K562 (cell line): ENCODE measurements around the gene PRTN3. TPM values are rescaled to one million over a fixed set of nuclear protein-coding genes. Genes with fewer than 3 reads are reported as not detected.

Source experiments
- ASH1L ChIP-seq: fragments of 450-650 bp; IDR thresholded peaks from 2 replicates; pipeline ENCODE4 v1.6.1; 2018; ENCODE audit warnings: borderline replicate concordance, mild to moderate bottlenecking, low read depth; ENCODE audit not compliant: partially characterized antibody
- ATF7 ChIP-seq: fragments of 450-650 bp; IDR thresholded peaks from 2 replicates; pipeline ENCODE4 v1.7.1; 2014; ENCODE audit warnings: mild to moderate bottlenecking, moderate library complexity
- BDP1 ChIP-seq: IDR thresholded peaks from 3 replicates; pipeline ENCODE4 v1.6.1; 2011; ENCODE audit not compliant: insufficient read length, insufficient read depth
- BMI1 ChIP-seq: fragments of 150-350 bp; IDR thresholded peaks from 2 replicates; pipeline ENCODE4 v1.6.1; 2014; ENCODE audit warnings: low read length
- BRCA1 ChIP-seq, 2 experiments: fragments of 450-650 bp in 1 of 2; sonication (generic) in 1 of 2; formaldehyde crosslinking in 1 of 2; IDR thresholded peaks; 2 replicates each; pipeline versions ENCODE4 v1.5.0 to v1.6.1; 2017 to 2020; ENCODE audit warnings: mild to moderate bottlenecking in 1 of 2, missing genetic modification reagents in 1 of 2
- CBX2 ChIP-seq: fragments of 200-600 bp; sonication (generic); IDR thresholded peaks from one replicate; pipeline ENCODE4 v1.6.1; 2012; ENCODE audit warnings: mild to moderate bottlenecking, low read length, inconsistent platforms; ENCODE audit not compliant: insufficient read depth, poor library complexity, severe bottlenecking
- EHMT2 ChIP-seq: fragments of 450-650 bp; IDR thresholded peaks from 2 replicates; pipeline ENCODE4 v1.6.1; 2018; ENCODE audit warnings: antibody characterized with exemption
- KAT7 ChIP-seq: sonication (generic); formaldehyde crosslinking; IDR thresholded peaks from 2 replicates; pipeline ENCODE4 v1.8.0; 2022; ENCODE audit warnings: missing genetic modification reagents, mild to moderate bottlenecking, borderline replicate concordance
- KLF6 ChIP-seq: fragments of 250-450 bp; sonication (Bioruptor Pico); IDR thresholded peaks from 2 replicates; pipeline ENCODE4 v1.4.0; 2020; ENCODE audit warnings: mild to moderate bottlenecking, moderate library complexity, borderline replicate concordance
- MED1 ChIP-seq: sonication (generic); formaldehyde crosslinking; IDR thresholded peaks from 2 replicates; pipeline ENCODE4 v1.8.1; 2023; ENCODE audit warnings: missing genetic modification reagents, borderline replicate concordance
- MEF2A ChIP-seq: IDR thresholded peaks from 2 replicates; pipeline ENCODE4 v1.6.1; 2011; ENCODE audit warnings: low read depth, mild to moderate bottlenecking, low read length, moderate library complexity; ENCODE audit not compliant: control insufficient read depth
- MYNN ChIP-seq, 2 experiments: sonication (generic); formaldehyde crosslinking in 1 of 2; IDR thresholded peaks; 2 replicates each; pipeline versions ENCODE4 v1.5.0 to v1.6.1; 2016 to 2020; ENCODE audit warnings: antibody characterized with exemption in 1 of 2, missing genetic modification reagents in 1 of 2
- NFXL1 ChIP-seq: fragments of 450-650 bp; formaldehyde crosslinking; IDR thresholded peaks from 2 replicates; pipeline ENCODE4 v1.4.0; 2021; ENCODE audit warnings: mild to moderate bottlenecking
- NONO ChIP-seq, 2 experiments: fragments of 200-400 bp in 1 of 2; fragments of 450-650 bp in 1 of 2; formaldehyde crosslinking in 1 of 2; IDR thresholded peaks; 2 replicates each; pipeline ENCODE4 v1.6.1; 2017; ENCODE audit warnings: low read depth in 2 of 2, mild to moderate bottlenecking in 2 of 2, moderate library complexity in 2 of 2, low read length in 1 of 2
- SAFB2 ChIP-seq: fragments of 200-400 bp; formaldehyde crosslinking; IDR thresholded peaks from 2 replicates; pipeline ENCODE4 v1.6.1; 2018; ENCODE audit warnings: borderline replicate concordance, low read length, low read depth, moderate library complexity; ENCODE audit not compliant: severe bottlenecking
- SREBF1 ChIP-seq: fragments of 150-350 bp; IDR thresholded peaks from 2 replicates; pipeline ENCODE4 v1.6.1; 2014; ENCODE audit warnings: antibody characterized with exemption, low read depth, low read length, borderline replicate concordance
- TGIF2 ChIP-seq: sonication (generic); formaldehyde crosslinking; IDR thresholded peaks from 2 replicates; pipeline ENCODE4 v1.8.1; 2022; ENCODE audit warnings: mild to moderate bottlenecking, missing genetic modification reagents, moderate library complexity
- ZBTB17 ChIP-seq: fragments of 450-650 bp; formaldehyde crosslinking; IDR thresholded peaks from 2 replicates; pipeline ENCODE4 v1.4.0; 2020; ENCODE audit warnings: mild to moderate bottlenecking
- polyA plus RNA-seq, 8 experiments: library from polyadenylated mRNA; depleted of rRNA in 4 of 8; stranded (reverse) in 5 of 8; unstranded in 3 of 8; fragments of >200 nt; fragmentation: Nextera tagmentation in 2 of 8; fragmentation: Illumina TruSeq in 1 of 8; extraction: Ambion mirVana in 2 of 8; extraction: Trizol in 1 of 8; gene quantifications; 2 replicates each; pipeline versions ENCODE4 v1.2.1 to v1.2.3, GENCODE V29; 2011 to 2014; ENCODE audit warnings: inconsistent platforms in 1 of 8, missing spikeins in 1 of 8
- total RNA-seq, 7 experiments: library from RNA; depleted of rRNA in 6 of 7; stranded (reverse); fragments of >200 nt in 6 of 7; fragmentation: Illumina TruSeq in 2 of 7; extraction: Trizol in 2 of 7; gene quantifications; 2 replicates each; pipeline versions ENCODE4 v1.2.1 to v1.2.3, GENCODE V29; 2011 to 2021; ENCODE audit warnings: low replicate concordance in 1 of 7
- TF ChIP-seq, protein P1 (sequence below): fragments of 250-450 bp; sonication (Bioruptor Pico); IDR thresholded peaks from 2 replicates; pipeline ENCODE4 v1.4.0; 2020; ENCODE audit warnings: mild to moderate bottlenecking, moderate library complexity
- TF ChIP-seq, protein P2 (sequence below): fragments of 450-650 bp; IDR thresholded peaks from 2 replicates; pipeline ENCODE4 v1.6.1; 2017; ENCODE audit warnings: antibody characterized with exemption
- TF ChIP-seq, protein P3 (sequence below): fragments of 250-450 bp; sonication (Bioruptor Pico); IDR thresholded peaks from 2 replicates; pipeline ENCODE4 v1.8.0; 2021; ENCODE audit warnings: borderline replicate concordance, mild to moderate bottlenecking, moderate library complexity; ENCODE audit not compliant: poor library complexity, severe bottlenecking

Gene PRTN3
- total and polyA plus RNA-seq, 9 of the 15 experiments (the other 6 are each of a cell fraction or from before 2014, with no cell fraction given), result 0.14 to 0.86 (median 0.43) TPM; not detected in 3

DNA sequence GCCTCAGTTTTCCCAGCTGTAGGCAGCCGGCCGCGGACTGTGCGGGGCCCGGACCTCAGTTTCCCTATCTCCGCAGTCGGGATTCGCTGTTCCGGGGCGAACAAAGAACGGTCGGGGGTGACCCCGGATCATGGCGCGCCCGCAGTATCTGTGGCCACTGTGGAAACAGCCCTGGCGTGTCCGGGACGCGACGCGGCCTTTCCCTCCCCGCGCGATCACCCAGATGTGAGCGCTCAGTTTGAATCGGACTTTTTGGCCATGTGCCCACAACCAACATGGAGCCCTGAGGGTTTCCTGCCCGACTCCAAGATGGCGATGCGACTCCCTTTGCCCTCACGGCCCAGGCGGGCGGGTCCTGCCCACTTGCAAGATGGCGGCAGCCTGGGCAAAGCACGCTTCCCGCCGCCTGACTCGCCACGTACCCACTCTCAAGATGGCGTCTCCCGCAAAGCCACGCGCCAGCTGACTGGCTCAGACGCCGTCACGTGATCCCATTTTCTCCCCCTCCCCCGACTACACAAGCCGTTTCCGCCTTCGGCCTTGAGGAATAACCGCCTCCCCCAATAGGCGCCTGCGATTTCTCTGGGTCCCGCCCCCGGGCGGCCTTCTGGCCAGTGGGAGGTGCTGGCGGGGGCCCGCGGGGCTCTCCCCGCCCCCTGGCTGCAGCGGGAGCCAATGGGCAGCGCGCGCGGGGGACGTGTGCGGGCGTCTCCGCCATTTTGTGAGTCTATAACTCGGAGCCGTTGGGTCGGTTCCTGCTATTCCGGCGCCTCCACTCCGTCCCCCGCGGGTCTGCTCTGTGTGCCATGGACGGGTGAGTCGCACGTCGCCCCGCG lies 43.9 kb upstream of the PRTN3 start, which contains the start of gene PTBP1 (continued):
- TF ChIP-seq BDP1 (no peak), MYNN (IDR thresholded peaks at IDR 0.05) (peak; percentile 38), MYNN (CRISPR knock-in tag; IDR thresholded peaks at IDR 0.05) (no peak), MED1 (no peak), KAT7 (no peak; the same call in 1 of the 2 replicates), TGIF2 (CRISPR knock-in tag) (no peak), KLF6 (CRISPR knock-in tag) (peak; percentile 95; the same call in 1 of the 2 replicates), NONO (IDR thresholded peaks at IDR 0.05; ENCODE audit: low read depth in 2 of 2, low read length in 1 of 2) (no peak), ZBTB17 (peak; percentile 85; the same call in 1 of the 2 replicates), SREBF1 (peak; percentile 79; the same call in 1 of the 2 replicates), ASH1L (peak; percentile 96), BMI1 (no peak), MEF2A (no peak), NFXL1 (CRISPR knock-in tag) (no peak), CBX2 (no peak), BRCA1 (IDR thresholded peaks at IDR 0.05) (no peak), BRCA1 (CRISPR knock-in tag; IDR thresholded peaks at IDR 0.05) (no peak), SAFB2 (no peak), ATF7 (peak; percentile 88), EHMT2 (no peak)
- TF ChIP-seq, protein P1, sequence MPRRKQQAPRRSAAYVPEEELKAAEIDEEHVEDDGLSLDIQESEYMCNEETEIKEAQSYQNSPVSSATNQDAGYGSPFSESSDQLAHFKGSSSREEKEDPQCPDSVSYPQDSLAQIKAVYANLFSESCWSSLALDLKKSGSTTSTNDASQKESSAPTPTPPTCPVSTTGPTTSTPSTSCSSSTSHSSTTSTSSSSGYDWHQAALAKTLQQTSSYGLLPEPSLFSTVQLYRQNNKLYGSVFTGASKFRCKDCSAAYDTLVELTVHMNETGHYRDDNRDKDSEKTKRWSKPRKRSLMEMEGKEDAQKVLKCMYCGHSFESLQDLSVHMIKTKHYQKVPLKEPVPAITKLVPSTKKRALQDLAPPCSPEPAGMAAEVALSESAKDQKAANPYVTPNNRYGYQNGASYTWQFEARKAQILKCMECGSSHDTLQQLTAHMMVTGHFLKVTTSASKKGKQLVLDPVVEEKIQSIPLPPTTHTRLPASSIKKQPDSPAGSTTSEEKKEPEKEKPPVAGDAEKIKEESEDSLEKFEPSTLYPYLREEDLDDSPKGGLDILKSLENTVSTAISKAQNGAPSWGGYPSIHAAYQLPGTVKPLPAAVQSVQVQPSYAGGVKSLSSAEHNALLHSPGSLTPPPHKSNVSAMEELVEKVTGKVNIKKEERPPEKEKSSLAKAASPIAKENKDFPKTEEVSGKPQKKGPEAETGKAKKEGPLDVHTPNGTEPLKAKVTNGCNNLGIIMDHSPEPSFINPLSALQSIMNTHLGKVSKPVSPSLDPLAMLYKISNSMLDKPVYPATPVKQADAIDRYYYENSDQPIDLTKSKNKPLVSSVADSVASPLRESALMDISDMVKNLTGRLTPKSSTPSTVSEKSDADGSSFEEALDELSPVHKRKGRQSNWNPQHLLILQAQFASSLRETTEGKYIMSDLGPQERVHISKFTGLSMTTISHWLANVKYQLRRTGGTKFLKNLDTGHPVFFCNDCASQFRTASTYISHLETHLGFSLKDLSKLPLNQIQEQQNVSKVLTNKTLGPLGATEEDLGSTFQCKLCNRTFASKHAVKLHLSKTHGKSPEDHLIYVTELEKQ (CRISPR knock-in tag), result no peak
- TF ChIP-seq, protein P2, sequence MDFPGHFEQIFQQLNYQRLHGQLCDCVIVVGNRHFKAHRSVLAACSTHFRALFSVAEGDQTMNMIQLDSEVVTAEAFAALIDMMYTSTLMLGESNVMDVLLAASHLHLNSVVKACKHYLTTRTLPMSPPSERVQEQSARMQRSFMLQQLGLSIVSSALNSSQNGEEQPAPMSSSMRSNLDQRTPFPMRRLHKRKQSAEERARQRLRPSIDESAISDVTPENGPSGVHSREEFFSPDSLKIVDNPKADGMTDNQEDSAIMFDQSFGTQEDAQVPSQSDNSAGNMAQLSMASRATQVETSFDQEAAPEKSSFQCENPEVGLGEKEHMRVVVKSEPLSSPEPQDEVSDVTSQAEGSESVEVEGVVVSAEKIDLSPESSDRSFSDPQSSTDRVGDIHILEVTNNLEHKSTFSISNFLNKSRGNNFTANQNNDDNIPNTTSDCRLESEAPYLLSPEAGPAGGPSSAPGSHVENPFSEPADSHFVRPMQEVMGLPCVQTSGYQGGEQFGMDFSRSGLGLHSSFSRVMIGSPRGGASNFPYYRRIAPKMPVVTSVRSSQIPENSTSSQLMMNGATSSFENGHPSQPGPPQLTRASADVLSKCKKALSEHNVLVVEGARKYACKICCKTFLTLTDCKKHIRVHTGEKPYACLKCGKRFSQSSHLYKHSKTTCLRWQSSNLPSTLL, result no peak
- TF ChIP-seq, protein P3, sequence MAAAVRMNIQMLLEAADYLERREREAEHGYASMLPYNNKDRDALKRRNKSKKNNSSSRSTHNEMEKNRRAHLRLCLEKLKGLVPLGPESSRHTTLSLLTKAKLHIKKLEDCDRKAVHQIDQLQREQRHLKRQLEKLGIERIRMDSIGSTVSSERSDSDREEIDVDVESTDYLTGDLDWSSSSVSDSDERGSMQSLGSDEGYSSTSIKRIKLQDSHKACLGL (CRISPR knock-in tag), result peak; percentile 94
